Measurements from ENCODE around the gene APOO.

APOO gene

GRCh38 chrX:23792861-23793553, 114.7 kb downstream of the APOO start:
- H3K9me3 ChIP-seq (ENCODE audit: control insufficient read depth in 1 of 2, low read length in 2 of 2): no peaks in the 10 kb centered on the region
- H3K4me1 ChIP-seq (ENCODE audit: control insufficient read depth in 1 of 2, insufficient read depth in 2 of 2, low read length in 2 of 2): peaks cover 0 to 4% of the 10 kb centered on the region in 2 donors
- no peak overlapping the region for H3K27ac ChIP-seq (ENCODE audit: low read depth, low read length)
- no peaks in the 10 kb centered on the region for H3K27me3 ChIP-seq (ENCODE audit: control insufficient read depth in 1 of 2, insufficient read depth in 2 of 2, low read length in 2 of 2)
- no peaks in the 10 kb centered on the region for H3K36me3 ChIP-seq (ENCODE audit: control insufficient read depth in 1 of 2, insufficient read depth in 2 of 2, low read length in 2 of 2)
- no peak overlapping the region for H3K9ac ChIP-seq (ENCODE audit: low read depth in 1 of 2, low read length in 2 of 2)
- H3K4me3 ChIP-seq (ENCODE audit: low read depth in 1 of 2, low read length in 2 of 2): no peak overlapping the region

GRCh38 chrX:23790155-23790497, 117.6 kb downstream of the APOO start:
- Histone ChIP-seq H3K9me3 (ENCODE audit: control insufficient read depth in 1 of 2, low read length in 2 of 2) (no peaks in the 10 kb centered on the region), H3K4me3 (ENCODE audit: low read depth in 1 of 2, low read length in 2 of 2) (no peak overlapping the region), H3K27ac (ENCODE audit: low read depth, low read length) (no peak overlapping the region), H3K9ac (ENCODE audit: low read depth in 1 of 2, low read length in 2 of 2) (peak overlapping the region in 1 of 2 donors; percentile 6), H3K36me3 (ENCODE audit: control insufficient read depth in 1 of 2, insufficient read depth in 2 of 2, low read length in 2 of 2) (peaks cover 6 to 8% of the 10 kb centered on the region in 2 donors), H3K4me1 (ENCODE audit: control insufficient read depth in 1 of 2, insufficient read depth in 2 of 2, low read length in 2 of 2) (peaks cover 0 to 9% of the 10 kb centered on the region in 2 donors), H3K27me3 (ENCODE audit: control insufficient read depth in 1 of 2, insufficient read depth in 2 of 2, low read length in 2 of 2) (no peaks in the 10 kb centered on the region)

- Histone ChIP-seq H3K9me3 (ENCODE audit: control insufficient read depth in 1 of 2, low read length in 2 of 2) (no peaks in the 10 kb centered on the region), H3K4me3 (ENCODE audit: low read depth in 1 of 2, low read length in 2 of 2) (no peak overlapping the region), H3K9ac (ENCODE audit: low read depth in 1 of 2, low read length in 2 of 2) (peak overlapping the region in 1 of 2 donors; percentile 6), H3K36me3 (ENCODE audit: control insufficient read depth in 1 of 2, insufficient read depth in 2 of 2, low read length in 2 of 2) (peaks cover 9 to 10% of the 10 kb centered on the region in 2 donors), H3K27me3 (ENCODE audit: control insufficient read depth in 1 of 2, insufficient read depth in 2 of 2, low read length in 2 of 2) (no peaks in the 10 kb centered on the region), H3K27ac (ENCODE audit: low read depth, low read length) (no peak overlapping the region), H3K4me1 (ENCODE audit: control insufficient read depth in 1 of 2, insufficient read depth in 2 of 2, low read length in 2 of 2) (peaks cover 0 to 9% of the 10 kb centered on the region in 2 donors)
These were observed 118.2 kb downstream of the APOO start for GRCh38 chrX:23789386-23790154.

- Histone ChIP-seq H3K9me3 (ENCODE audit: control insufficient read depth in 1 of 2, low read length in 2 of 2) (no peaks in the 10 kb centered on the region), H3K9ac (ENCODE audit: low read depth in 1 of 2, low read length in 2 of 2) (no peak overlapping the region), H3K4me1 (ENCODE audit: control insufficient read depth in 1 of 2, insufficient read depth in 2 of 2, low read length in 2 of 2) (peaks cover 0 to 9% of the 10 kb centered on the region in 2 donors), H3K36me3 (ENCODE audit: control insufficient read depth in 1 of 2, insufficient read depth in 2 of 2, low read length in 2 of 2) (peaks cover 9 to 10% of the 10 kb centered on the region in 2 donors), H3K27ac (ENCODE audit: low read depth, low read length) (no peak overlapping the region), H3K27me3 (ENCODE audit: control insufficient read depth in 1 of 2, insufficient read depth in 2 of 2, low read length in 2 of 2) (no peaks in the 10 kb centered on the region), H3K4me3 (ENCODE audit: low read depth in 1 of 2, low read length in 2 of 2) (no peak overlapping the region)
These were observed 118.8 kb downstream of the APOO start for GRCh38 chrX:23788946-23789345.

GRCh38 chrX:23788521-23788920, 119.2 kb downstream of the APOO start:
- no peak overlapping the region for H3K4me3 ChIP-seq (ENCODE audit: low read depth in 1 of 2, low read length in 2 of 2)
- no peak overlapping the region for H3K27ac ChIP-seq (ENCODE audit: low read depth, low read length)
- H3K27me3 ChIP-seq (ENCODE audit: control insufficient read depth in 1 of 2, insufficient read depth in 2 of 2, low read length in 2 of 2): no peaks in the 10 kb centered on the region
- H3K9ac ChIP-seq (ENCODE audit: low read depth in 1 of 2, low read length in 2 of 2): no peak overlapping the region
- H3K36me3 ChIP-seq (ENCODE audit: control insufficient read depth in 1 of 2, insufficient read depth in 2 of 2, low read length in 2 of 2): peaks cover 9 to 10% of the 10 kb centered on the region in 2 donors
- H3K9me3 ChIP-seq (ENCODE audit: control insufficient read depth in 1 of 2, low read length in 2 of 2): no peaks in the 10 kb centered on the region
- H3K4me1 ChIP-seq (ENCODE audit: control insufficient read depth in 1 of 2, insufficient read depth in 2 of 2, low read length in 2 of 2): peaks cover 0 to 9% of the 10 kb centered on the region in 2 donors

- Histone ChIP-seq H3K27me3 (ENCODE audit: control insufficient read depth in 1 of 2, insufficient read depth in 2 of 2, low read length in 2 of 2) (no peaks in the 10 kb centered on the region), H3K36me3 (ENCODE audit: control insufficient read depth in 1 of 2, insufficient read depth in 2 of 2, low read length in 2 of 2) (peaks cover 9 to 10% of the 10 kb centered on the region in 2 donors), H3K9ac (ENCODE audit: low read depth in 1 of 2, low read length in 2 of 2) (no peak overlapping the region), H3K27ac (ENCODE audit: low read depth, low read length) (no peak overlapping the region), H3K9me3 (ENCODE audit: control insufficient read depth in 1 of 2, low read length in 2 of 2) (no peaks in the 10 kb centered on the region), H3K4me3 (ENCODE audit: low read depth in 1 of 2, low read length in 2 of 2) (no peak overlapping the region), H3K4me1 (ENCODE audit: control insufficient read depth in 1 of 2, insufficient read depth in 2 of 2, low read length in 2 of 2) (peaks cover 0 to 9% of the 10 kb centered on the region in 2 donors)
These were observed 120.0 kb downstream of the APOO start for GRCh38 chrX:23787745-23788118.

GRCh38 chrX:23786268-23786815, 121.4 kb downstream of the APOO start:
- Histone ChIP-seq H3K27me3 (ENCODE audit: control insufficient read depth in 1 of 2, insufficient read depth in 2 of 2, low read length in 2 of 2) (no peaks in the 10 kb centered on the region), H3K9ac (ENCODE audit: low read depth in 1 of 2, low read length in 2 of 2) (no peak overlapping the region), H3K4me3 (ENCODE audit: low read depth in 1 of 2, low read length in 2 of 2) (peak overlapping the region; percentile 88 to 90), H3K4me1 (ENCODE audit: control insufficient read depth in 1 of 2, insufficient read depth in 2 of 2, low read length in 2 of 2) (peaks cover 3 to 9% of the 10 kb centered on the region in 2 donors), H3K36me3 (ENCODE audit: control insufficient read depth in 1 of 2, insufficient read depth in 2 of 2, low read length in 2 of 2) (peaks cover 9 to 10% of the 10 kb centered on the region in 2 donors), H3K27ac (ENCODE audit: low read depth, low read length) (no peak overlapping the region), H3K9me3 (ENCODE audit: control insufficient read depth in 1 of 2, low read length in 2 of 2) (no peaks in the 10 kb centered on the region)

- Histone ChIP-seq H3K27ac (ENCODE audit: low read depth, low read length) (peak overlapping the region; percentile 93), H3K4me1 (ENCODE audit: control insufficient read depth in 1 of 2, insufficient read depth in 2 of 2, low read length in 2 of 2) (peaks cover 3 to 8% of the 10 kb centered on the region in 2 donors), H3K36me3 (ENCODE audit: control insufficient read depth in 1 of 2, insufficient read depth in 2 of 2, low read length in 2 of 2) (peaks cover 9 to 10% of the 10 kb centered on the region in 2 donors), H3K4me3 (ENCODE audit: low read depth in 1 of 2, low read length in 2 of 2) (peak overlapping the region; percentile 88 to 90), H3K9me3 (ENCODE audit: control insufficient read depth in 1 of 2, low read length in 2 of 2) (no peaks in the 10 kb centered on the region), H3K27me3 (ENCODE audit: control insufficient read depth in 1 of 2, insufficient read depth in 2 of 2, low read length in 2 of 2) (no peaks in the 10 kb centered on the region), H3K9ac (ENCODE audit: low read depth in 1 of 2, low read length in 2 of 2) (peak overlapping the region; percentile 88 to 100)
These were observed 122.2 kb downstream of the APOO start for GRCh38 chrX:23785580-23785979.

- no peaks in the 10 kb centered on the region for H3K27me3 ChIP-seq (ENCODE audit: control insufficient read depth in 1 of 2, insufficient read depth in 2 of 2, low read length in 2 of 2)
- no peaks in the 10 kb centered on the region for H3K9me3 ChIP-seq (ENCODE audit: control insufficient read depth in 1 of 2, low read length in 2 of 2)
- H3K36me3 ChIP-seq (ENCODE audit: control insufficient read depth in 1 of 2, insufficient read depth in 2 of 2, low read length in 2 of 2): peaks cover 9 to 10% of the 10 kb centered on the region in 2 donors
- H3K9ac ChIP-seq (ENCODE audit: low read depth in 1 of 2, low read length in 2 of 2): peak overlapping the region; percentile 88 to 100
- H3K27ac ChIP-seq (ENCODE audit: low read depth, low read length): peak overlapping the region; percentile 93
- peaks cover 3 to 5% of the 10 kb centered on the region in 2 donors for H3K4me1 ChIP-seq (ENCODE audit: control insufficient read depth in 1 of 2, insufficient read depth in 2 of 2, low read length in 2 of 2)
- peak overlapping the region; percentile 88 to 90 for H3K4me3 ChIP-seq (ENCODE audit: low read depth in 1 of 2, low read length in 2 of 2)
These were observed 123.0 kb downstream of the APOO start for GRCh38 chrX:23784470-23785331.
